Measurements from ENCODE around the gene PDSS2. TPM values are rescaled to one million over a fixed set of nuclear protein-coding genes. Genes with fewer than 3 reads are reported as not detected.
"Not testable (repeated sequence)": the region's sequence is repeated elsewhere in the genome, so short reads cannot be mapped to it uniquely, and the experiment has no call there.

The PDSS2 gene
- polyA plus RNA-seq, 2 donors = 3.6 to 7.3 TPM

DNA sequence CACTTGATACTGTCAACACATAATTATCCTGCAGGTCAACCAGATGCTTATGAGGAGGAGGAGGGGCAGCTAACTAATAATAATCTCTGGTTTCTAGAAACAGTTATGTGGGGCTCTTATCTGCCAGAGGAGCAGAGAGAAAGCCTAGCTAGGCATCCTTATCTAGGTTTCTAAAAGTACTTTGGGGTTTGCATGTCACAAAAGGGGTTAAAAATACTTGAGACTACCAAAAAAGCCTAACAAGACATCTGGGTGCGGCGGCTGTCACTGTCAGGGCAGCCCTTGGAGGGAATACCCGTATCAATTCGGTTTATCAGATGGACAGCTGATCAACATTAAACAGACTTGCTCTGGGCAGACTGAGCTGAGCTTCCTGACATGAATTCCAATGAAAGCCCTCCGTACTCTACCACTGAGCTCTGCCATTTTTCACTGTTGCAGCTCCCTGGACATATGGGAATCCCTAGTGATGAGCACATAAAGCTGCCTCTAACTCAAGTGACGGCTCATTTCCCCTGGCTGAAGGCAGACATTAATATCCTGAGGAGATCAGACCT lies 166.6 kb downstream of the PDSS2 start:
- Histone ChIP-seq H3K27ac (ENCODE audit: low read depth in 2 of 2, low read length in 1 of 2) (no peak overlapping the region), H3K27me3 (ENCODE audit: control insufficient read depth in 1 of 2, insufficient read depth in 2 of 2, low read length in 2 of 2) (no peaks in the 10 kb centered on the region), H3K36me3 (ENCODE audit: control insufficient read depth in 2 of 2, insufficient read depth in 2 of 2, low read length in 1 of 2) (no peaks in the 10 kb centered on the region), H3K4me1 (ENCODE audit: control insufficient read depth in 2 of 2, insufficient read depth in 2 of 2, low read length in 1 of 2) (no peaks in the 10 kb centered on the region), H3K9me3 (ENCODE audit: control insufficient read depth in 2 of 2, insufficient read depth in 1 of 2, low read depth in 1 of 2, low read length in 1 of 2) (no peaks in the 10 kb centered on the region), H3K4me3 (ENCODE audit: low read depth in 1 of 2, low read length in 2 of 2) (no peak overlapping the region)
- 79 to 84% methylated on average over 6 of the region's 6 CpGs for WGBS, 2 donors

GRCh38 chr6:107290491-107290890 lies 168.9 kb downstream of the PDSS2 start:
- no peaks in the 10 kb centered on the region for H3K9me3 ChIP-seq (ENCODE audit: control insufficient read depth in 2 of 2, insufficient read depth in 1 of 2, low read depth in 1 of 2, low read length in 1 of 2)
- H3K27me3 ChIP-seq (ENCODE audit: control insufficient read depth in 1 of 2, insufficient read depth in 2 of 2, low read length in 2 of 2) = no peaks in the 10 kb centered on the region
- no peaks in the 10 kb centered on the region for H3K4me1 ChIP-seq (ENCODE audit: control insufficient read depth in 2 of 2, insufficient read depth in 2 of 2, low read length in 1 of 2)
- H3K27ac ChIP-seq (ENCODE audit: low read depth in 2 of 2, low read length in 1 of 2) = no peak overlapping the region
- H3K4me3 ChIP-seq (ENCODE audit: low read depth in 1 of 2, low read length in 2 of 2) = no peak overlapping the region
- WGBS, 2 donors = 85 to 91% methylated on average over 3 of the region's 3 CpGs
- H3K36me3 ChIP-seq (ENCODE audit: control insufficient read depth in 2 of 2, insufficient read depth in 2 of 2, low read length in 1 of 2) = no peaks in the 10 kb centered on the region

GRCh38 chr6:107289258-107289657 lies 170.1 kb downstream of the PDSS2 start:
- H3K27ac ChIP-seq (ENCODE audit: low read depth in 2 of 2, low read length in 1 of 2); H3K9me3 ChIP-seq (ENCODE audit: control insufficient read depth in 2 of 2, insufficient read depth in 1 of 2, low read depth in 1 of 2, low read length in 1 of 2); H3K36me3 ChIP-seq (ENCODE audit: control insufficient read depth in 2 of 2, insufficient read depth in 2 of 2, low read length in 1 of 2); H3K4me3 ChIP-seq (ENCODE audit: low read depth in 1 of 2, low read length in 2 of 2); H3K27me3 ChIP-seq (ENCODE audit: control insufficient read depth in 1 of 2, insufficient read depth in 2 of 2, low read length in 2 of 2); H3K4me1 ChIP-seq (ENCODE audit: control insufficient read depth in 2 of 2, insufficient read depth in 2 of 2, low read length in 1 of 2): not testable (repeated sequence)
- WGBS, 2 donors = 96 to 98% methylated on average over 9 of the region's 9 CpGs

GRCh38 chr6:107285683-107286082 lies 173.7 kb downstream of the PDSS2 start:
- H3K4me1 ChIP-seq (ENCODE audit: control insufficient read depth in 2 of 2, insufficient read depth in 2 of 2, low read length in 1 of 2); H3K4me3 ChIP-seq (ENCODE audit: low read depth in 1 of 2, low read length in 2 of 2); H3K36me3 ChIP-seq (ENCODE audit: control insufficient read depth in 2 of 2, insufficient read depth in 2 of 2, low read length in 1 of 2); H3K9me3 ChIP-seq (ENCODE audit: control insufficient read depth in 2 of 2, insufficient read depth in 1 of 2, low read depth in 1 of 2, low read length in 1 of 2); H3K27me3 ChIP-seq (ENCODE audit: control insufficient read depth in 1 of 2, insufficient read depth in 2 of 2, low read length in 2 of 2); H3K27ac ChIP-seq (ENCODE audit: low read depth in 2 of 2, low read length in 1 of 2): not testable (repeated sequence)
- 96 to 97% methylated on average over 6 of the region's 6 CpGs for WGBS, 2 donors

DNA sequence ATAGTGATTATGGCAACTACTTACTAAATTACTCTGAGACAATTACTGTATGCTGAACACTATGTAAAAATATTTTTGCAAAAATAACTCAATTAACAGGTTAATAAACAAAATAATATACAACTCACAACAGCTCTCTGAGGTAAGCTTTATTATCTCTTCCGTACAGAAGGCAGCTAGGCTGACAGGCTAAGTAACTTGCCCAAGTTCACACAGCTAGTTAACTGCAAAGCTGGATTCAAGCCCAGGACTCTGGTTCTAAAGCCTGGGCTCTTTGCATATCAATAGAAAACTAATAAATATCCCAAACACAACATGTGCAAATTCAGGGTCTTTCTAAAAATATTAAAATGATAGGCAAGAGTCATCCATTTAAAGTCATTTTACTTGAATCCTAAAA lies 174.6 kb downstream of the PDSS2 start:
- H3K36me3 ChIP-seq (ENCODE audit: control insufficient read depth in 2 of 2, insufficient read depth in 2 of 2, low read length in 1 of 2) = no peaks in the 10 kb centered on the region
- no peaks in the 10 kb centered on the region for H3K4me1 ChIP-seq (ENCODE audit: control insufficient read depth in 2 of 2, insufficient read depth in 2 of 2, low read length in 1 of 2)
- H3K27ac ChIP-seq (ENCODE audit: low read depth in 2 of 2, low read length in 1 of 2) = no peak overlapping the region
- 53 to 57% methylated on average over 1 of the region's 1 CpG for WGBS, 2 donors
- no peak overlapping the region for H3K4me3 ChIP-seq (ENCODE audit: low read depth in 1 of 2, low read length in 2 of 2)
- H3K27me3 ChIP-seq (ENCODE audit: control insufficient read depth in 1 of 2, insufficient read depth in 2 of 2, low read length in 2 of 2) = no peaks in the 10 kb centered on the region
- H3K9me3 ChIP-seq (ENCODE audit: control insufficient read depth in 2 of 2, insufficient read depth in 1 of 2, low read depth in 1 of 2, low read length in 1 of 2) = no peaks in the 10 kb centered on the region

DNA sequence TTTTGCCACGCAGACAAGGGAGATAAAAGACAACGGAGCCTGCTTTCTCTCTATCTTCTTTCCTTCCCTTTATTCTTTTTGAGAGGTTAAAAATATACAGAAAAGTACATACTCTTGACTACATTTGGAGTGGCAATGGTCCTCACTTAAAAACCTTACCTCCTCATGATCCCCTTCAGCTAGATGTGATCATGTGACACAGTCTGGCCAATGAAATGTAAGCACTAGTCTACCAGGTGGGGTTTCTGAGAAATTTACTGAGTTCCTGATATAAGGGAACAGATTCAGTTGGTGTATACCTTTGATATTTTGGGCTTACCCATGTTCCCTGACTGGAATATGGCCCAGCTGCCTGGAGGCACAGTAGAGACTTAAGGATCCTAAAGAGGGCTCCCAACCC lies 178.6 kb downstream of the PDSS2 start:
- Histone ChIP-seq H3K36me3 (ENCODE audit: control insufficient read depth in 2 of 2, insufficient read depth in 2 of 2, low read length in 1 of 2) (no peaks in the 10 kb centered on the region), H3K27me3 (ENCODE audit: control insufficient read depth in 1 of 2, insufficient read depth in 2 of 2, low read length in 2 of 2) (no peaks in the 10 kb centered on the region), H3K4me3 (ENCODE audit: low read depth in 1 of 2, low read length in 2 of 2) (no peak overlapping the region), H3K9me3 (ENCODE audit: control insufficient read depth in 2 of 2, insufficient read depth in 1 of 2, low read depth in 1 of 2, low read length in 1 of 2) (no peaks in the 10 kb centered on the region), H3K27ac (ENCODE audit: low read depth in 2 of 2, low read length in 1 of 2) (no peak overlapping the region), H3K4me1 (ENCODE audit: control insufficient read depth in 2 of 2, insufficient read depth in 2 of 2, low read length in 1 of 2) (no peaks in the 10 kb centered on the region)
- 99% methylated on average over 2 of the region's 2 CpGs for WGBS, 2 donors

DNA sequence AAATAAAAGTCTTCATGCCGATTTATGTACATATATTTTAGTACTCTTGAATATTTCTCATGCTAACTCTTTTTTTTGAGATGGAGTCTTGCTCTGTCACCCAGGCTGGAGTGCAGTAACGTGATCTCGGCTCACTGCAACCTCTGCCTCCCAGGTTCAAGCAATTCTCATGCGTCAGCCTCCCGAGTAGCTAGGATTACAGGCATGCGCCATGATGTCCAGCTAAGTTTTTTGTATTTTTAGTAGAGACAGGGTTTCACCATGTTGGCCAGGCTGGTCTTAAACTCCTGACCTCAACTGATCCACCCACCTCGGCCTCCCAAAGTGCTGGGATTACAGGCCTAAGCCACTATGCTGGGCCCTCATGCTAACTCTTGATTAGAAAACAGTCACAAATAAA lies 179.4 kb downstream of the PDSS2 start:
- not testable (repeated sequence) for H3K27me3 ChIP-seq (ENCODE audit: control insufficient read depth in 1 of 2, insufficient read depth in 2 of 2, low read length in 2 of 2); H3K36me3 ChIP-seq (ENCODE audit: control insufficient read depth in 2 of 2, insufficient read depth in 2 of 2, low read length in 1 of 2); H3K4me3 ChIP-seq (ENCODE audit: low read depth in 1 of 2, low read length in 2 of 2); H3K27ac ChIP-seq (ENCODE audit: low read depth in 2 of 2, low read length in 1 of 2); H3K9me3 ChIP-seq (ENCODE audit: control insufficient read depth in 2 of 2, insufficient read depth in 1 of 2, low read depth in 1 of 2, low read length in 1 of 2); H3K4me1 ChIP-seq (ENCODE audit: control insufficient read depth in 2 of 2, insufficient read depth in 2 of 2, low read length in 1 of 2)
- WGBS, 2 donors = 93 to 98% methylated on average over 7 of the region's 7 CpGs

DNA sequence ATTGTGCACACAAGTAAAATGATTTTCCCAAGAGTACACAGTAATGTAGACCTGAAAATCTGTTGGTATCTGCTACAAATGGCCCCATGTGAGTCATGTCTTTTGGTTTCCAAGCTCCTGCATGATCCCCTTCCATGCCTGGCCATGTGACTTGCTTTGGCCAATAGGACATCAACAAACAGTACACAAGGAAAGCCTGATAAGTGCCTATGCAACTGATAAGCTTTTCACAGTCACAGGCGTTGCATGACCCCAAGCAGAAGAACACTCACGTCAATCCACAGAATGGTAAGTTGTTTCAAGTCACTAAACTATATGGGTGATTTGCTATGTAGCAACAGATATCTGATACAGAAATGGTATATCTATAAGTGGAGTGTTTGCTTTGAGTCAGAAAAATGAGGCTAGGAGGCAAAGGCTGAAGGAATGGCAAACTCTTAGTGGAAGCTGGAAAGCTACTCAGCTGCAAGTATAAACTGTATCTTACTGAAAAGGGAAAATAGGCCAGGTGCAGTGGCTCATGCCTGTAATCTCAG lies 184.0 kb downstream of the PDSS2 start:
- Histone ChIP-seq H3K9me3 (ENCODE audit: control insufficient read depth in 2 of 2, insufficient read depth in 1 of 2, low read depth in 1 of 2, low read length in 1 of 2) (no peaks in the 10 kb centered on the region), H3K36me3 (ENCODE audit: control insufficient read depth in 2 of 2, insufficient read depth in 2 of 2, low read length in 1 of 2) (no peaks in the 10 kb centered on the region), H3K4me3 (ENCODE audit: low read depth in 1 of 2, low read length in 2 of 2) (no peak overlapping the region), H3K27me3 (ENCODE audit: control insufficient read depth in 1 of 2, insufficient read depth in 2 of 2, low read length in 2 of 2) (no peaks in the 10 kb centered on the region), H3K27ac (ENCODE audit: low read depth in 2 of 2, low read length in 1 of 2) (no peak overlapping the region), H3K4me1 (ENCODE audit: control insufficient read depth in 2 of 2, insufficient read depth in 2 of 2, low read length in 1 of 2) (no peaks in the 10 kb centered on the region)
- 77 to 94% methylated on average over 2 of the region's 2 CpGs for WGBS, 2 donors

DNA sequence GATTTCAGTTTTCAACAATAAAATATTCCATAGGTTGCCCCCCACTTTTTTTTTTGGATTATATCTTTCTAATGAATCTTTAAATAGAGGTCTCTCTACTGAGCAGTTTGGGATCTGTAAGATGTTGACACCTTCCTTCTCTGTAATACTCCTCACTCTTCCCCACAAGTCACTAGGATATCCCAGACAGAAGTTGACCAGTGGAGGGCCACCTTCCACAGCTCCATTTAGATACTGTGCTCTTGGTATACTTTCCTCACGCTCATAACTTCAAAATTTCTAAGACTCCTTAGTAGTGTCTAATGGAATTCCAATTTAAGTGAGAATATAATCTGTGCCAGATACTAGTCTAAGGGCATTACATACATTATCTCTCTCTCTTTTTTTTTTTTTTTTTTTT lies 185.1 kb downstream of the PDSS2 start:
- H3K36me3 ChIP-seq (ENCODE audit: control insufficient read depth in 2 of 2, insufficient read depth in 2 of 2, low read length in 1 of 2) = no peaks in the 10 kb centered on the region
- H3K27ac ChIP-seq (ENCODE audit: low read depth in 2 of 2, low read length in 1 of 2) = no peak overlapping the region
- H3K9me3 ChIP-seq (ENCODE audit: control insufficient read depth in 2 of 2, insufficient read depth in 1 of 2, low read depth in 1 of 2, low read length in 1 of 2) = no peaks in the 10 kb centered on the region
- H3K4me3 ChIP-seq (ENCODE audit: low read depth in 1 of 2, low read length in 2 of 2) = no peak overlapping the region
- no peaks in the 10 kb centered on the region for H3K27me3 ChIP-seq (ENCODE audit: control insufficient read depth in 1 of 2, insufficient read depth in 2 of 2, low read length in 2 of 2)
- no peaks in the 10 kb centered on the region for H3K4me1 ChIP-seq (ENCODE audit: control insufficient read depth in 2 of 2, insufficient read depth in 2 of 2, low read length in 1 of 2)
- WGBS, 2 donors = 95 to 97% methylated on average over 1 of the region's 1 CpG

DNA sequence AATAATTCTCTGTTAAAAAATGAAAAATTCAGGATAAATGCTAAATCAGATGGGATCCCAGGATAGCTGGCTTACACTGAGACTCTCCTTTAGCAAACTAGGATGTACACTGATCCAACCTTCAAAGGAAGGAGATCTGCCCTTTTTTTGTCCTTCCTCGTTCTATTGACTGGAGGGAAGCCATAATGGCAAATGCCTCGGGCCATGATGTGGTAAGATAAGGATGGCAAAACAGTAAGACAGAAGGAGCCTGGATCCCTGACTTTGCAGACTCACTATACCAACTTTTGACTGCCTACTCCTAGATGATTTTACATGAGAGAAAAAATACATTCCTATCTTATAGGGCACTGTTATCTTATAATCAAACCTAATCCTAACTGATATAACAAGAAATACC lies 187.1 kb downstream of the PDSS2 start:
- 81 to 85% methylated on average over 2 of the region's 2 CpGs for WGBS, 2 donors
- H3K4me1 ChIP-seq (ENCODE audit: control insufficient read depth in 2 of 2, insufficient read depth in 2 of 2, low read length in 1 of 2) = no peaks in the 10 kb centered on the region
- no peaks in the 10 kb centered on the region for H3K9me3 ChIP-seq (ENCODE audit: control insufficient read depth in 2 of 2, insufficient read depth in 1 of 2, low read depth in 1 of 2, low read length in 1 of 2)
- no peak overlapping the region for H3K4me3 ChIP-seq (ENCODE audit: low read depth in 1 of 2, low read length in 2 of 2)
- no peaks in the 10 kb centered on the region for H3K36me3 ChIP-seq (ENCODE audit: control insufficient read depth in 2 of 2, insufficient read depth in 2 of 2, low read length in 1 of 2)
- no peak overlapping the region for H3K27ac ChIP-seq (ENCODE audit: low read depth in 2 of 2, low read length in 1 of 2)
- no peaks in the 10 kb centered on the region for H3K27me3 ChIP-seq (ENCODE audit: control insufficient read depth in 1 of 2, insufficient read depth in 2 of 2, low read length in 2 of 2)
